Pancreas (tissue), 10 donors: ENCODE results near the gene GRM7. TPM values are rescaled to one million over a fixed set of nuclear protein-coding genes. Genes with fewer than 3 reads are reported as not detected.

Experiments
- ATAC-seq, 4 donors: fragments of 200-7000 bp; cut with Tn5 transposase; one replicate each; pipeline versions ENCODE4 v1.8.0 to v1.9.1; 2020; ENCODE audit warnings: mild to moderate bottlenecking in 4 of 4, moderate library complexity in 4 of 4
- DNase-seq, 6 donors: peaks; one replicate each; pipeline ENCODE4 v3.0.0-alpha.2; 2020
- FAIRE-seq: peaks from 2 replicates; lab custom pipeline; 2012; peaks lifted over from hg19 to GRCh38; lab: Jason Lieb, UNC
- H3K27ac ChIP-seq, 4 donors: fragments of 200-600 bp; sonication (generic); 1 replicate in 3 of 4; 2 replicates in 1 of 4; pipeline versions ENCODE4 v1.5.0 to v1.8.0; 2020
- H3K27me3 ChIP-seq, 4 donors: fragments of 200-600 bp; one replicate each; pipeline ENCODE4 v1.8.0; 2021
- H3K36me3 ChIP-seq, 3 donors: fragments of 200-600 bp; sonication (generic) in 1 of 3; one replicate each; pipeline versions ENCODE4 v1.5.0 to v1.8.0; 2020 to 2021
- H3K4me1 ChIP-seq, 3 donors: fragments of 200-600 bp; one replicate each; pipeline ENCODE4 v1.8.0; 2021
- H3K4me3 ChIP-seq, 4 donors: fragments of 200-600 bp; sonication (generic) in 2 of 4; one replicate each; pipeline versions ENCODE4 v1.5.0 to v1.8.0; 2020 to 2021
- H3K9me3 ChIP-seq, 4 donors: fragments of 200-600 bp; one replicate each; pipeline ENCODE4 v1.8.0; 2021
- WGBS, 2 donors: extraction: QIAGEN DNeasy Blood & Tissue Kit; methylation state at CpG; one replicate each; pipeline ENCODE4 v1.1.7; 2013; 5-methylcytosine and 5-hydroxymethylcytosine counted together
- intact Hi-C, 3 donors: fragments of 100-400 bp; cut with DNase I; formaldehyde crosslinking; loops; one replicate each; pipeline versions ENCODE4 v1.11.1 to v1.14.2; 2022
- polyA plus RNA-seq, 2 donors: library from polyadenylated mRNA; stranded (reverse); fragments of 200-250 nt; gene quantifications; one replicate each; pipeline ENCODE4 v1.2.3, GENCODE V29; 2013
- total RNA-seq, 6 donors: library from RNA; stranded (reverse); fragmentation: NEBNext Ultra II Directional in 4 of 6; extraction: Animal tissue kit (Norgen Biotek cat#: 25700) in 4 of 6; gene quantifications; one replicate each; pipeline versions ENCODE4 v1.2.1 to v1.2.4, GENCODE V29; 2021 to 2023
- TF ChIP-seq, protein P1 (sequence below), 4 donors: fragments of 200-600 bp; sonication (generic) in 3 of 4; IDR thresholded peaks; one replicate each; pipeline versions ENCODE4 v1.5.0 to v1.8.0; 2021; ENCODE audit warnings: antibody characterized with exemption in 4 of 4
- donor health status: healthy with polysubstance abuse.
- donor health status: DM: no; HTN: no; CAD: no; lungs with moderate emphysema.
- donor health status: DM: no; HTN: no; CAD: no.
- donor health status: control.
- donor health status: control.
- donor health status: Bipolar disorder and iron deficiency.
- donor health status: DM: yes; HTN: yes; CAD: no.
- donor health status: DM: no; HTN: no; CAD: no.
- donor health status: DM: no; HTN: no; CAD: no.
- donor health status: DM: yes; HTN: yes; CAD: no.

The GRM7 gene
- total and polyA plus RNA-seq, 8 donors, result 0.03 to 0.28 (median 0.18) TPM; not detected in 4

DNA sequence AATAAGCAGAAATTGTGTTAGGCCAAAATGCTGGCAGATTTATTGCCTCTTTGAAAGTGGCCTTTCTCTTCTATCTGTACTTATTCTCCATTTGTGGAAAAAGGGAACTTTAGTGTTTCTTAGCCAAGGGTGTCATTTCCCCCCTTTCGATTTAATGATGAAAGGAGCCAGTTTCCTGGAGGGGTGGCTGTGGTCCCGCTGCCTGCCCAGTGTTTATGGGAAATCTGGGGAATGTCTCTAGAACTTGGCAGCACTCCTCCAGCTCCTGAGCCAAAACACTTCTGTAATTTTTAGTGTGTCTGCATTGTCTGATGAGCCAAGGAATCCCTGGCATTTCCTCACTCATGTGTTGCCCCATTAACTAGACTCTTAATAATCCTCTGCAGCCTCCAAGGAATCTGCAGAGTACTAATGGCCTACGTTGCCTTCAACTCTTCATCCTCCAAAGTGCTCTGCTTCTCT, 448.8 kb downstream of the GRM7 start:
- H3K27ac ChIP-seq, result no peak overlapping the region
- FAIRE-seq, result no peak
- 52 to 60% methylated on average over 3 of the region's 3 CpGs for WGBS, 2 donors

DNA sequence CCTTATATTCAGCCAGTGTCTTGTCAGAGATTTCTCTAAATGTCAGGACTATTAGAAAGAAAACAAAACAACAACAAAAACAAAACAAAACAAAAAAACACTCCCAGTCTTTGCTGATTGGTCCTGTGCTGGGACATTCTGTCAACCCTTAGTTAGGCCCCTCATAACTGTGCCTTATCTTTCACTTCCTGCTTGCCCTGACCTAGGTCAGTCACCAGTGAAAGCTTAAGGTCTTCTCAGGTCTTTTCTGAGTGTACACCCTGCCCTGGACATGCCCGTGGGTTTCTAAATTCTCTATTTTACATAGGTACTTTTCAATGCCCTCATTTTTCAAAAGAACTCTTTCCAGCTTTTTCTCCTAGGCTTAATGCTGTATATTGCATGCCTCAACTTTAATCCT, 454.1 kb downstream of the GRM7 start:
- intact Hi-C loops, result no loop called here
- 53 to 71% methylated on average over 1 of the region's 1 CpG for WGBS, 2 donors
- H3K27me3 ChIP-seq, result no peaks in the 10 kb centered on the region
- no peak for ATAC-seq
- FAIRE-seq, result no peak
- H3K4me3 ChIP-seq, result no peak overlapping the region
- H3K4me1 ChIP-seq, result no peaks in the 10 kb centered on the region
- TF ChIP-seq, protein P1, sequence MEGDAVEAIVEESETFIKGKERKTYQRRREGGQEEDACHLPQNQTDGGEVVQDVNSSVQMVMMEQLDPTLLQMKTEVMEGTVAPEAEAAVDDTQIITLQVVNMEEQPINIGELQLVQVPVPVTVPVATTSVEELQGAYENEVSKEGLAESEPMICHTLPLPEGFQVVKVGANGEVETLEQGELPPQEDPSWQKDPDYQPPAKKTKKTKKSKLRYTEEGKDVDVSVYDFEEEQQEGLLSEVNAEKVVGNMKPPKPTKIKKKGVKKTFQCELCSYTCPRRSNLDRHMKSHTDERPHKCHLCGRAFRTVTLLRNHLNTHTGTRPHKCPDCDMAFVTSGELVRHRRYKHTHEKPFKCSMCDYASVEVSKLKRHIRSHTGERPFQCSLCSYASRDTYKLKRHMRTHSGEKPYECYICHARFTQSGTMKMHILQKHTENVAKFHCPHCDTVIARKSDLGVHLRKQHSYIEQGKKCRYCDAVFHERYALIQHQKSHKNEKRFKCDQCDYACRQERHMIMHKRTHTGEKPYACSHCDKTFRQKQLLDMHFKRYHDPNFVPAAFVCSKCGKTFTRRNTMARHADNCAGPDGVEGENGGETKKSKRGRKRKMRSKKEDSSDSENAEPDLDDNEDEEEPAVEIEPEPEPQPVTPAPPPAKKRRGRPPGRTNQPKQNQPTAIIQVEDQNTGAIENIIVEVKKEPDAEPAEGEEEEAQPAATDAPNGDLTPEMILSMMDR (IDR thresholded peaks at IDR 0.05), result no peak
- no peaks in the 10 kb centered on the region for H3K9me3 ChIP-seq
- H3K27ac ChIP-seq, result no peak overlapping the region
- no peak for DNase-seq
- H3K36me3 ChIP-seq, result no peaks in the 10 kb centered on the region

More for the DNA sequence above, 448.8 kb downstream of the GRM7 start:
- H3K4me1 ChIP-seq, result no peaks in the 10 kb centered on the region
- DNase-seq (peak in 3 of 6 donors; percentile 14 to 17 (median 15)), ATAC-seq (peak in 3 of 4 donors; percentile 18 to 67 (median 61))
- H3K4me3 ChIP-seq, result no peak overlapping the region
- no peaks in the 10 kb centered on the region for H3K27me3 ChIP-seq
- H3K36me3 ChIP-seq, result no peaks in the 10 kb centered on the region
- TF ChIP-seq, protein P1 (IDR thresholded peaks at IDR 0.05), result no peak
- H3K9me3 ChIP-seq, result no peaks in the 10 kb centered on the region
- intact Hi-C loops, result no loop called here

DNA sequence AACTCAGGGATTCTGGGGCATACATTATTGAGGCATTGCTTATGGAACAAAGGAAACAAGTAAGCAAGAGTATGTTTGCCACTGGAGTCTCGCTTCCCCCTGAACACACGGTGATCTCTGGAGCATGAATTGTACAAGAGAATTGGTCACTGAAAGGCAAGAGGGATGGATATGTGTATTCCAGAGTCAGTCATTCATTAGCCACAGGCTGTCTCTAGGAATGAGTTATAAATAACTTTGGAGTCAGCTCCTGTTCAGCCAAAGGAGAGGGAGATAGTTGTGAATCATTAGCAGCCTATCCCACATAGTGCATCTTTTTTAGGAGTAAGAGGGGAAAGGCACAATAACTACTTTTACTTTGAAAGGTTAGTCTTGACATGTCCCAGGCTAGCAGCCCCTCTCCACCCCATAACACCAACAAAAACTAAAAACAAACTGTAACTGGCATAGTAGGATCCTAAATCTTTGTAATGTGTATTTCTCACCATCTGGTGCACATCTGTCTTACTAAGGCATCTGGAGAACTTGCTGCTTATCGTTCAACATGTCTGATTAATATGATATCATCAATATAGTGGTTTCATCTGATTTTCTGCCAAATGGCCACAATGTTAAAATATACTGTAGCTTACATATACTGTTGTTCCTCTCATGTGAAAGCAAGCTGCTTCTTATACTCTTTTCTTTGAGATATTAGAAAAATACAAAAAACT, 462.2 kb downstream of the GRM7 start:
- no peak for FAIRE-seq
- Histone ChIP-seq H3K9me3 (no peaks in the 10 kb centered on the region), H3K36me3 (no peaks in the 10 kb centered on the region), H3K4me1 (no peaks in the 10 kb centered on the region), H3K27me3 (no peaks in the 10 kb centered on the region), H3K4me3 (no peak overlapping the region), H3K27ac (no peak overlapping the region)
- no peak for DNase-seq
- intact Hi-C loops, result no loop called here
- TF ChIP-seq, protein P1 (IDR thresholded peaks at IDR 0.05), result no peak
- 59 to 77% methylated on average over 3 of the region's 3 CpGs for WGBS, 2 donors
- no peak for ATAC-seq

DNA sequence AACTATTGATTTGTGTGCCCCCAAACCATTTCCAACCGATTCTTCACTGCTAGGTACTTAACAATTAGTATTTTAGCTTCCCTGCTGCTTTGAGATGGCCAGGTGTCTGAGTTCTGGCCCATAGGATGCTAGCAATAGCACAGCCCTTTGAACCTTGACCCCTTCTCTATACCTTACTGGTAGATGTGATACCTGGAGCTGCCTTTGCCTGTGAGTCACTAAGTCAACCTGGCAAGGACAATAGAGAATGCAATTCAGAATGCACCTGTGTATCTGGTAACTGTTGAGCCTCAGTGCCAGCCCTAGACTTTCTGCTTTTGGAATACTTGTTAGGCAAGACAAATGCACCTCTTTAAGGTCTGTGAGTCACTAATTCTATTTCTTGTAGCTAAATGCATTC, 467.4 kb downstream of the GRM7 start:
- ATAC-seq, result no peak
- Histone ChIP-seq H3K4me1 (no peaks in the 10 kb centered on the region), H3K27me3 (no peaks in the 10 kb centered on the region), H3K27ac (no peak overlapping the region), H3K36me3 (no peaks in the 10 kb centered on the region), H3K9me3 (no peaks in the 10 kb centered on the region), H3K4me3 (no peak overlapping the region)
- WGBS, 2 donors, result 58 to 64% methylated on average over 1 of the region's 1 CpG
- FAIRE-seq, result no peak
- DNase-seq, result no peak
- intact Hi-C loops, result no loop called here
- TF ChIP-seq, protein P1 (IDR thresholded peaks at IDR 0.05), result no peak

DNA sequence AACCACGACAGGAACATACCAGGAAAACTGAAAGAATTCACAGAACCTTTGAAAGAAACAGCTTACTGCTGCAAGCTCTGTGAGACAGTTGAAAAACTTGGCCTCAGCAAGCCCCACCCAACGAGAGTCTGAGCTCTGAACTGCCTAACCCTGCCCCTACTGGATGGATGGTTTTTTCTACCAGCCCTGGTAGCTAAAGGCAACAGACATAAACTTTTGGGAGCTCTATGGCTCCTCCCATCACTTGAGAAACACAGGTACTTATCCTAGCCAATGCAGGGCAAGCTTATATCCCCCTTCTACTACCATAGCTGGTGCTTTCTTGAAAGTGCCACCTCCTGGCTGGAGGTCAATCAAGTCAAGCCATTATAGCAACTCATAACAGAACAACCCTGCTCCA, 471.8 kb downstream of the GRM7 start:
- H3K36me3 ChIP-seq, result no peaks in the 10 kb centered on the region
- intact Hi-C loops, result no loop called here
- TF ChIP-seq, protein P1 (IDR thresholded peaks at IDR 0.05), result no peak
- no peaks in the 10 kb centered on the region for H3K9me3 ChIP-seq
- no peak for ATAC-seq
- no peak overlapping the region for H3K27ac ChIP-seq
- 44 to 52% methylated on average over 2 of the region's 2 CpGs for WGBS, 2 donors
- FAIRE-seq, result no peak
- H3K27me3 ChIP-seq, result no peaks in the 10 kb centered on the region
- DNase-seq, result no peak
- H3K4me1 ChIP-seq, result no peaks in the 10 kb centered on the region
- no peak overlapping the region for H3K4me3 ChIP-seq
